Mesothelial cell of epicardium (in vitro differentiated cells): ENCODE results near the gene TTLL1. TPM values are rescaled to one million over a fixed set of nuclear protein-coding genes. Genes with fewer than 3 reads are reported as not detected.

Experiments used
- DNase-seq, 2 experiments: peaks; one replicate each; pipeline ENCODE4 v3.0.0; 2021; ENCODE audit warnings: low spot score in 2 of 2; ENCODE audit not compliant: unreplicated experiment in 2 of 2
- H3K27ac Mint-ChIP-seq: 2 replicates; pipeline ENCODE4 v1.8.0; 2021; ENCODE audit warnings: mixed read lengths
- H3K27me3 Mint-ChIP-seq: 2 replicates; pipeline ENCODE4 v1.8.0; 2021; ENCODE audit warnings: low read depth, mixed read lengths
- H3K36me3 Mint-ChIP-seq: 2 replicates; pipeline ENCODE4 v1.8.0; 2021; ENCODE audit warnings: mixed read lengths
- H3K4me1 Mint-ChIP-seq: 2 replicates; pipeline ENCODE4 v1.8.0; 2021; ENCODE audit warnings: mixed read lengths
- H3K4me3 Mint-ChIP-seq: 2 replicates; pipeline ENCODE4 v1.8.0; 2021; ENCODE audit warnings: mild to moderate bottlenecking, moderate library complexity, mixed read lengths
- H3K9me3 Mint-ChIP-seq: 2 replicates; pipeline ENCODE4 v1.8.0; 2021; ENCODE audit warnings: mixed read lengths
- CTCF ChIP-seq: fragments of 200-600 bp; sonication (generic); IDR thresholded peaks from one replicate; pipeline ENCODE4 v1.5.0; 2021; ENCODE audit warnings: antibody characterized with exemption; ENCODE audit not compliant: unreplicated experiment
- total RNA-seq: library from RNA; stranded (reverse); gene quantifications from 3 replicates; pipeline ENCODE4 v1.2.1, GENCODE V29; 2021

TTLL1 gene
- total RNA-seq, 1 donor from 2014 or later, result 18.0 TPM

GRCh38 chr22:43133401-43133800 lies 44.2 kb upstream of the TTLL1 start:
- Mint-ChIP-seq H3K9me3 (no peaks in the 10 kb centered on the region), H3K36me3 (peaks cover 19% of the 10 kb centered on the region), H3K27me3 (no peaks in the 10 kb centered on the region), H3K4me3 (no peak overlapping the region), H3K4me1 (peaks cover 7% of the 10 kb centered on the region), H3K27ac (no peak overlapping the region)
- DNase-seq, result no peak
- no peak for TF ChIP-seq CTCF

DNA sequence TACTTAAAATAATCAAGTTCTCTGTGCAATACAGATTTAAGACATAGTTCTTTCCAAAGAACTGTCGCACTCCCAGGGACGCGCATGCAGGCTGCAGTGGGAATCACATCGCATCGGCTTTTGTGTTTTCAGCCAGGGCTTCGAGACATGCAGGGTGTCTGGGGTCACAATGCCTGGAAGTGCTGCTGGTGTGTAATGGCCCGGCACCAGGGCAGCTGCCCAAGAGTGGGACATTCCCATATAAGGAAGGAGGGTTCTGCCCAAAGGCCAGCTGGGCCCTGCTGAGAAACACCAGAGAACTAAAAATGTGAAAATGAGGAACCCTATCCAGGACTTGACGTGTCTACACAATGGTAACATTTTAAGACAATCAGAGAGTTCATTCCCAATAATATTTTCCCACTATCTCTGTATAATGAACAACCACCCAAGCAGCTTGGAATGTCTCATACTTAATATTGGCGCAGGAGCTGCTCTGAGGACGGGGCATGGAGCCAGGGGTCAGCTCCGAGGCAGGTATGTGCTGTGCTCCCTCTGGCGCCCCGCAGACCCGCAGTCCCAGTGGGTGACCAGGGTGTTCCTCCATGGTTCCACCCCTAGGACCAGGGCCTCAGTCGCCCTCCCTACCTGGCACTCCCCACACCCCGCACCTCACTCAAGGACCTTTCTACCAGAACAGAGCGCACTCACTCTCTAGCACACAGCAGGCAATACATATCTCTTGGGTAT lies 42.7 kb upstream of the TTLL1 start:
- Mint-ChIP-seq H3K36me3 (peaks cover 13% of the 10 kb centered on the region), H3K27ac (no peak overlapping the region), H3K9me3 (no peaks in the 10 kb centered on the region), H3K27me3 (no peaks in the 10 kb centered on the region), H3K4me1 (peaks cover 17% of the 10 kb centered on the region), H3K4me3 (no peak overlapping the region)
- DNase-seq, result no peak
- TF ChIP-seq CTCF, result no peak

GRCh38 chr22:43129426-43130425 lies 40.5 kb upstream of the TTLL1 start:
- peaks cover 3% of the 10 kb centered on the region for H3K36me3 Mint-ChIP-seq
- H3K4me3 Mint-ChIP-seq, result no peak overlapping the region
- H3K4me1 Mint-ChIP-seq, result peaks cover 24% of the 10 kb centered on the region
- H3K27ac Mint-ChIP-seq, result peak overlapping the region; percentile 67
- TF ChIP-seq CTCF, result no peak
- no peaks in the 10 kb centered on the region for H3K27me3 Mint-ChIP-seq
- no peak for DNase-seq
- no peaks in the 10 kb centered on the region for H3K9me3 Mint-ChIP-seq

- H3K27me3 Mint-ChIP-seq, result no peaks in the 10 kb centered on the region
- no peak overlapping the region for H3K4me3 Mint-ChIP-seq
- H3K36me3 Mint-ChIP-seq, result peaks cover 3% of the 10 kb centered on the region
- no peak for TF ChIP-seq CTCF
- H3K9me3 Mint-ChIP-seq, result no peaks in the 10 kb centered on the region
- peaks cover 26% of the 10 kb centered on the region for H3K4me1 Mint-ChIP-seq
- peak overlapping the region; percentile 73 for H3K27ac Mint-ChIP-seq
- no peak for DNase-seq
Observed at GRCh38 chr22:43128928-43129424, 39.8 kb upstream of the TTLL1 start.

DNA sequence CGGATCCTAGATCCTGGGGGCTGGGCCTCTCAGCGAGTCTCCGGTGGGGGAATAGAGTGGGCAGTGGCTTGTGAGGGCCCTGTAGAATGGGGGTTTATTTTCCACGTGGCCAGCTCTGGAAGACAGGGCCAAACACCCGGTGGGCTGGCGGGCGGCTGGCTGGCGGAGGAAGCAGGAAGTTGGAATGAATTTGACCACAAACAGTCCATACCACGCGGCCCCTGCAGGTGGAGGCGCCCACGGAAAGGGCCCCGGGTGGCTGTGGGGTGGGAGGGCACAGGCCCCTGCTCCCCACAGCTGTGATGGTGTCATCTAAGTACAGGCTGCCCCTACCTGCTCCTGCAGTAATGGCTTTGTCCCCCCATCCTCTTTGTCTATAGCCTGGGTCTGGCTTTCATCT lies 38.9 kb upstream of the TTLL1 start:
- Mint-ChIP-seq H3K4me1 (peaks cover 26% of the 10 kb centered on the region), H3K9me3 (no peaks in the 10 kb centered on the region), H3K36me3 (no peaks in the 10 kb centered on the region), H3K27ac (peak overlapping the region; percentile 53), H3K4me3 (no peak overlapping the region), H3K27me3 (no peaks in the 10 kb centered on the region)
- DNase-seq, result no peak
- TF ChIP-seq CTCF, result no peak
